NT2/D1 (cell line): ENCODE data around the gene PDCD4.

ENCODE experiments used
- DNase-seq: peaks from one replicate; pipeline ENCODE4 v3.0.0-alpha.2; 2011; ENCODE audit warnings: low read depth, low spot score
- H3K27me3 ChIP-seq: 2 replicates; pipeline ENCODE4 v1.6.0; 2011; ENCODE audit warnings: mild to moderate bottlenecking; ENCODE audit not compliant: insufficient read length, insufficient read depth
- H3K36me3 ChIP-seq: 2 replicates; pipeline ENCODE4 v1.6.1; 2011; ENCODE audit warnings: mild to moderate bottlenecking, low read length, mixed read lengths; ENCODE audit not compliant: insufficient read depth, insufficient read length
- H3K4me1 ChIP-seq: 2 replicates; pipeline ENCODE4 v1.5.1; 2011; ENCODE audit not compliant: insufficient read depth, insufficient read length
- H3K4me3 ChIP-seq: 2 replicates; pipeline ENCODE4 v1.5.1; 2011; ENCODE audit warnings: low read depth; ENCODE audit not compliant: insufficient read length
- H3K9ac ChIP-seq: 2 replicates; pipeline ENCODE4 v1.6.0; 2011; ENCODE audit warnings: low read depth; ENCODE audit not compliant: insufficient read length
- H3K9me3 ChIP-seq: 2 replicates; pipeline ENCODE4 v1.5.1; 2011; ENCODE audit warnings: mild to moderate bottlenecking, low read length; ENCODE audit not compliant: insufficient read depth
- SUZ12 ChIP-seq: IDR thresholded peaks from 2 replicates; pipeline ENCODE4 v1.6.1; 2011; ENCODE audit not compliant: insufficient read length, insufficient read depth; ENCODE audit errors: extremely low read depth
- YY1 ChIP-seq: IDR thresholded peaks from 2 replicates; pipeline ENCODE4 v1.6.1; 2011; ENCODE audit not compliant: insufficient read length, insufficient read depth
- ZNF274 ChIP-seq: IDR thresholded peaks from 2 replicates; pipeline ENCODE4 v1.6.1; 2011; ENCODE audit warnings: mild to moderate bottlenecking, low read depth, low read length

PDCD4 gene

GRCh38 chr10:110881247-110881646 is 9.5 kb downstream of the PDCD4 start:
- peaks cover 3% of the 10 kb centered on the region for H3K36me3 ChIP-seq

GRCh38 chr10:110881905-110882304 is 10.2 kb downstream of the PDCD4 start:
- no peak for DNase-seq
- Histone ChIP-seq H3K9ac (no peak overlapping the region), H3K4me1 (no peaks in the 10 kb centered on the region), H3K36me3 (peaks cover 3% of the 10 kb centered on the region), H3K9me3 (no peaks in the 10 kb centered on the region), H3K27me3 (no peaks in the 10 kb centered on the region), H3K4me3 (no peak overlapping the region)
- TF ChIP-seq ZNF274, result no peak

More at GRCh38 chr10:110881247-110881646, 9.5 kb downstream of the PDCD4 start:
- Histone ChIP-seq H3K4me3 (no peak overlapping the region), H3K27me3 (no peaks in the 10 kb centered on the region), H3K9me3 (no peaks in the 10 kb centered on the region), H3K9ac (no peak overlapping the region), H3K4me1 (no peaks in the 10 kb centered on the region)
- TF ChIP-seq YY1 (no peak), ZNF274 (no peak), SUZ12 (no peak)
- no peak for DNase-seq

- no peak overlapping the region for H3K9ac ChIP-seq
Observed at GRCh38 chr10:110883924-110884323, 12.2 kb downstream of the PDCD4 start.

GRCh38 chr10:110885932-110886674 is 14.4 kb downstream of the PDCD4 start:
- peaks cover 3% of the 10 kb centered on the region for H3K36me3 ChIP-seq
- H3K27me3 ChIP-seq, result no peaks in the 10 kb centered on the region
- no peaks in the 10 kb centered on the region for H3K4me1 ChIP-seq
- TF ChIP-seq YY1, result no peak
- no peak for TF ChIP-seq SUZ12
- no peak for TF ChIP-seq ZNF274
- H3K9ac ChIP-seq, result no peak overlapping the region
- DNase-seq, result no peak
- no peaks in the 10 kb centered on the region for H3K9me3 ChIP-seq
- H3K4me3 ChIP-seq, result no peak overlapping the region

More at GRCh38 chr10:110883924-110884323, 12.2 kb downstream of the PDCD4 start:
- no peak overlapping the region for H3K4me3 ChIP-seq
- TF ChIP-seq SUZ12 (no peak), ZNF274 (no peak), YY1 (no peak)
- peaks cover 3% of the 10 kb centered on the region for H3K36me3 ChIP-seq
- no peaks in the 10 kb centered on the region for H3K27me3 ChIP-seq
- no peaks in the 10 kb centered on the region for H3K9me3 ChIP-seq
- no peak for DNase-seq
- no peaks in the 10 kb centered on the region for H3K4me1 ChIP-seq

GRCh38 chr10:110887560-110887959 is 15.8 kb downstream of the PDCD4 start:
- DNase-seq, result no peak
- TF ChIP-seq YY1, result no peak
- TF ChIP-seq ZNF274, result no peak
- TF ChIP-seq SUZ12, result no peak
- Histone ChIP-seq H3K27me3 (no peaks in the 10 kb centered on the region), H3K4me3 (no peak overlapping the region), H3K36me3 (peaks cover 3% of the 10 kb centered on the region), H3K9me3 (no peaks in the 10 kb centered on the region), H3K9ac (no peak overlapping the region), H3K4me1 (no peaks in the 10 kb centered on the region)

GRCh38 chr10:110892602-110893288 is 21.0 kb downstream of the PDCD4 start:
- Histone ChIP-seq H3K9me3 (no peaks in the 10 kb centered on the region), H3K4me1 (no peaks in the 10 kb centered on the region), H3K27me3 (no peaks in the 10 kb centered on the region), H3K9ac (no peak overlapping the region), H3K36me3 (no peaks in the 10 kb centered on the region), H3K4me3 (no peak overlapping the region)
- TF ChIP-seq ZNF274 (no peak), SUZ12 (no peak), YY1 (no peak)
- no peak for DNase-seq

GRCh38 chr10:110893559-110894179 is 21.9 kb downstream of the PDCD4 start:
- H3K4me1 ChIP-seq, result no peaks in the 10 kb centered on the region
- TF ChIP-seq ZNF274, result no peak
- H3K9ac ChIP-seq, result no peak overlapping the region
- DNase-seq, result no peak
- no peaks in the 10 kb centered on the region for H3K36me3 ChIP-seq
- H3K9me3 ChIP-seq, result no peaks in the 10 kb centered on the region
- no peak overlapping the region for H3K4me3 ChIP-seq
- H3K27me3 ChIP-seq, result no peaks in the 10 kb centered on the region
